Loucy (cell line): ENCODE data around the gene LRP10.

Source experiments
- EZH2phosphoT487 ChIP-seq: fragments of 200-600 bp; IDR thresholded peaks from 2 replicates; pipeline ENCODE4 v1.6.1; 2018; ENCODE audit warnings: antibody characterized with exemption, mild to moderate bottlenecking, moderate library complexity, borderline replicate concordance
- TF ChIP-seq, protein P1 (sequence below): fragments of 200-600 bp; sonication (generic); conservative IDR thresholded peaks from 2 replicates; pipeline ENCODE4 v1.5.1; 2014; ENCODE audit warnings: mild to moderate bottlenecking, antibody characterized with exemption, low read length

DNA sequence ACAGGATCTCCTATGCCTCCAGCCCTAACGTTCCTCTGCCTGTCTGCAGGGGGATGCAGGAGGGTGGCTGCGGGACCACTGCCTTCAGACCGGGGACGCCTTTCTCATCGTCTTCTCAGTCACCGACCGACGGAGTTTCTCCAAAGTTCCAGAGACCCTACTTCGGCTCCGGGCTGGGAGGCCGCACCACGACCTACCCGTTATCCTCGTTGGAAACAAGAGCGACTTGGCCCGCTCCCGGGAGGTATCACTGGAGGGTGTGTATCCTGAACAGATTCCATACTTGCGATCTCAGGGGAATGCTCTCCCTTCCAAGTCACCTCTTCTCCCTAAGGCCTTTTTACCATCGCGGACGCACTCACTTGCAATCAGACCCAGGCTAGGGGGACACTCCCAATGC is 14.4 kb downstream of the LRP10 start:
- TF ChIP-seq, protein P1, sequence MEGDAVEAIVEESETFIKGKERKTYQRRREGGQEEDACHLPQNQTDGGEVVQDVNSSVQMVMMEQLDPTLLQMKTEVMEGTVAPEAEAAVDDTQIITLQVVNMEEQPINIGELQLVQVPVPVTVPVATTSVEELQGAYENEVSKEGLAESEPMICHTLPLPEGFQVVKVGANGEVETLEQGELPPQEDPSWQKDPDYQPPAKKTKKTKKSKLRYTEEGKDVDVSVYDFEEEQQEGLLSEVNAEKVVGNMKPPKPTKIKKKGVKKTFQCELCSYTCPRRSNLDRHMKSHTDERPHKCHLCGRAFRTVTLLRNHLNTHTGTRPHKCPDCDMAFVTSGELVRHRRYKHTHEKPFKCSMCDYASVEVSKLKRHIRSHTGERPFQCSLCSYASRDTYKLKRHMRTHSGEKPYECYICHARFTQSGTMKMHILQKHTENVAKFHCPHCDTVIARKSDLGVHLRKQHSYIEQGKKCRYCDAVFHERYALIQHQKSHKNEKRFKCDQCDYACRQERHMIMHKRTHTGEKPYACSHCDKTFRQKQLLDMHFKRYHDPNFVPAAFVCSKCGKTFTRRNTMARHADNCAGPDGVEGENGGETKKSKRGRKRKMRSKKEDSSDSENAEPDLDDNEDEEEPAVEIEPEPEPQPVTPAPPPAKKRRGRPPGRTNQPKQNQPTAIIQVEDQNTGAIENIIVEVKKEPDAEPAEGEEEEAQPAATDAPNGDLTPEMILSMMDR, result no peak
- no peak for TF ChIP-seq EZH2phosphoT487
